A549 treated with AZD9567 at 1 μM for 4 hours (cell line): ENCODE data around the gene EIF2S3B. TPM values are rescaled to one million over a fixed set of nuclear protein-coding genes. Genes with fewer than 3 reads are reported as not detected.

Source experiments
- total RNA-seq: library from RNA; stranded (reverse); fragments of 200-300 nt; extraction: Qiagen RNA extraction; gene quantifications from 5 replicates; pipeline ENCODE4 v1.2.3, GENCODE V29; 2022; ENCODE audit not compliant: insufficient read depth

Gene EIF2S3B
- 0.48 to 0.56 TPM (median 0.49 TPM) in 4 of 5 replicates, not detected in the other for total RNA-seq

DNA sequence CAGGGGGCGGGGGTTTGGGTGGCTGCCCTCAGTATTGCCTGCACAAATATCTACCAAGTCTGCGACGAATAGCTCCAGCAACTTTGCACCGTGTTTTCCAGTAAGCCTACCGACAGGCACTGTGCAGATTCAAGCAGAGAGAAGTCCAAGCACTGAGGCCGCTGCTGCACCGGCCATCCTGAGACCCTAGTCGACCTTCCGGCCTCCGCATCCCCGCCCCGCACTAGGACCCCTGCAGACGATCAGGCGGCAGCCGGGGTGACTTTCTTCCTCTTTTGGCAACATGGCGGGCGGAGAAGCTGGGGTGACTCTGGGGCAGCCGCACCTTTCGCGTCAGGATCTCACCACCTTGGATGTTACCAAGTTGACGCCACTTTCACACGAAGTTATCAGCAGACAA lies at the start of gene EIF2S3B:
TSS of gene EIF2S3B (plus strand) at position 271 of the 400 bp plus-strand sequence. CDS start at position 284, 13 bp downstream.

Other genes with a start within 250 kb of the EIF2S3B start
- 0.10 TPM in 1 of 5 replicates, not detected in the others for gene KLRD1, start 198.0 kb upstream of the EIF2S3B start, total RNA-seq
- 0.13 TPM in 1 of 5 replicates, not detected in the others for gene KLRK1, start 115.8 kb upstream of the EIF2S3B start, total RNA-seq
- gene KLRC4, start 96.1 kb upstream of the EIF2S3B start, total RNA-seq, result not detected in 5 replicates
- gene KLRC3, start 85.3 kb upstream of the EIF2S3B start, total RNA-seq, result 0.12 to 0.26 TPM (median 0.16 TPM) in 3 of 5 replicates, not detected in the others
- 1.3 to 2.3 TPM (median 1.8 TPM) in 4 of 5 replicates, not detected in the other for gene KLRC2, start 69.9 kb upstream of the EIF2S3B start, total RNA-seq
- 0.09 TPM in 1 of 5 replicates, not detected in the others for gene KLRC1, start 52.5 kb upstream of the EIF2S3B start, total RNA-seq
- 43.3 to 53.0 TPM (median 48.9 TPM) in 5 replicates for gene MAGOHB, start 107.7 kb downstream of the EIF2S3B start, total RNA-seq
- 0.15 to 0.30 TPM (median 0.21 TPM) in 4 of 5 replicates, not detected in the other for gene STYK1, start 168.2 kb downstream of the EIF2S3B start, total RNA-seq
- 246 to 298 TPM (median 264 TPM) in 5 replicates for gene YBX3, start 217.4 kb downstream of the EIF2S3B start, total RNA-seq